ENCODE results near the gene AATK.

AATK gene

DNA sequence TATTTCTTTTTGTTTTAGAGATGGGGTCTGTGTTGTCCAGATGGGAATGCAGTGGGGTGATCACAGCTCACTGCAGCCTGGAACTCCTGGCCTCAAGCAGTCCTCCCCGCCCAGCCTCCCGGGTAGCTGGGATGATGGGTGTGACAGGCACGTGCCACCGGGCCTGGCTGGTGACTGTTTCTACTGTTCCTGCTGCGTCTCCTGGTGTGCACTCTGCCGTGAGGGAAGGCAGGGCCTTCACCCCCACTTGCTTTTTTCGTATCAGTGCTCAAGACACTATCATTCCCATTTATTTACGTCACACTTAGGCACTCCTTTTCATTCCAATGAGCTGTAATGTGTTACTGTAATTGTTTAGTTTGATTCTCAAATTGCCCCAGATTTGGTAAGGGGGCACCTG lies 26.0 kb downstream of the AATK start:
- DNase-seq: no peak

DNA sequence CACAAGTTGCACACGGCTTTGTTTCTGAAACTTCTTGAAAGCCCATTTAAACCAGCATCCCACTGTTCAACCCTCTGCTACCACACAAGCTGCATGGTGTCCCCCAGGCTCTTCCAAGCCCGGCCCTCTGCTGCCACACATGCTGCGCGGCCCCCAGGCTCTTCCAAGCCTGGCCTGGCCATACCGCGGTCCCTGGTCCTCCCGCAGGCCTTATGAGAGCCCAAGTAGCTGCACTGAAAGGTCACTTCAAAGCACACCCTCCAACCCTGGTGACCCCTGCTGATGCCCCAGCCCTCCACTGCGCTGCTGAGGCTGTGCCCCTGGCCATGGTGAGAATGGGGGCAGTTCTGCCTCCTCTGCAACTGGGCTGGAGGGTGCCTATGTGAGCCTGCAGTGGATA lies 26.6 kb downstream of the AATK start:
- DNase-seq: no peak

DNA sequence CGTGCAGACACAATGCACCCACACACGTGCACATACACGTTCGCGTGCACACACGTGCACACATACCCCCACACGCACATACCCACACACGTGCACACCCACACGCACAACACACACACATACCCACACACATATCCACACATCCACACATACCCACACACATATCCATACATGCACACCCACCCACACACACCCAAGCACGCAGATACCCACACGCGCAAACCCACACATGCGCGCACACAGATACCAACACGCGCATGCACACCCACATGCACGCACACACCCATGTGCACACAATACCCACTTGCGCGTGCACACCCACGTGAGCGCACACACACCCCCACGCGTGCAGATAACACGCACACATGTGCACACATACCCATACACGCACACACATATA lies 27.5 kb downstream of the AATK start:
- no peak for DNase-seq

DNA sequence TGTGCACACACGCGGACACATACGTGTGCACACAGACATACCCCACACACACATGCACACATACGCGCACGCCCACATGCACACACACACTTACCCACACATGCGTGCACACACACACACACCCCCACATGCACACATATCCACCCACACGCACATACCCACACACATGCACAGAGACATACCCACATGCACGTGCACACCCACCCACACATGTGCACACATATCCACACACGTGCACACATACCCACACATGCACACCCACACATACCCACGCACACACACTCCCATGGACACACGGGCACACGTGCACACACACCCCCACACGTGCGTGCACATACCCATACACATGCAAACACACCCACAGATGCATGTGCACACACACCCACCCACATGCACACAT lies 27.9 kb downstream of the AATK start:
- DNase-seq: no peak

DNA sequence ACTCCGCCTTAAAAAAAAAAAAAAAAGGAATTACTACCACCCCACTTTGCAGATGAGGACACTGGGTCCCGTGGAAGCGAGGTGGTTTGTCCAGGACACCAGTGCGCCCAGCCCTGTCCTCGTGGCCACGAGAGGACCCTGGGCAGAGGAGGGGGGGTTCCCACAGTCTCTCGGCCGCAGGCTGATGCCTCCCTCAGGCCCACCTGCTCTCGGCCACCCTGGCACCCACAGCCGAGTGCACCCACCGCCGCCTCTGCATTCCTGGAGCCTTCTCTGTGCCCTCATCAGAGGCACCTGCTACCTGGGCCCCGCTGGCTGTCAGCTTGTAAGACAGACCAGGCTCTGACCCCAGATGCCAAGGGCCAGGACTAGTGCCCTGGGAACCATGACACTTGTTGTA lies 28.8 kb downstream of the AATK start:
- no peak for DNase-seq

DNA sequence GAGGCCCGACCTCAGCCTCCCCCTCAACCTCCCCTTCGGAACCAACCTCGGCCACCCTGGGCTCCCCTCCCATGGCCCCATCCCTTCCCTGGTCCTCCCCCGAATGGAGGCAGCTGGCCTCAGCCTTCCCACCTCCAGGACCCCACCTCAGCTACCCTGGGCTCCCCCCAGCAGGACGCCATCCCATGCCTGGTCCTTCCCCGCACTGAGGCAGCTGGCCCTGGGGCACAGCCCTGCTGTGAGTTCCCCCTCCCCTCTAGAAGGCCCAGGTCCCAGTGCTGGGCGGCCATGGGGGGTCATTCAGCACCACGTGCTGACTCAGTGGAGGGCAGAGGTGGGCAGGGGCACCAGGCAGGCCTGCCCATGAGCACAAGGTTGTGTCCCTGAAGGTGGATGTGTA lies 29.7 kb downstream of the AATK start:
- DNase-seq: no peak

DNA sequence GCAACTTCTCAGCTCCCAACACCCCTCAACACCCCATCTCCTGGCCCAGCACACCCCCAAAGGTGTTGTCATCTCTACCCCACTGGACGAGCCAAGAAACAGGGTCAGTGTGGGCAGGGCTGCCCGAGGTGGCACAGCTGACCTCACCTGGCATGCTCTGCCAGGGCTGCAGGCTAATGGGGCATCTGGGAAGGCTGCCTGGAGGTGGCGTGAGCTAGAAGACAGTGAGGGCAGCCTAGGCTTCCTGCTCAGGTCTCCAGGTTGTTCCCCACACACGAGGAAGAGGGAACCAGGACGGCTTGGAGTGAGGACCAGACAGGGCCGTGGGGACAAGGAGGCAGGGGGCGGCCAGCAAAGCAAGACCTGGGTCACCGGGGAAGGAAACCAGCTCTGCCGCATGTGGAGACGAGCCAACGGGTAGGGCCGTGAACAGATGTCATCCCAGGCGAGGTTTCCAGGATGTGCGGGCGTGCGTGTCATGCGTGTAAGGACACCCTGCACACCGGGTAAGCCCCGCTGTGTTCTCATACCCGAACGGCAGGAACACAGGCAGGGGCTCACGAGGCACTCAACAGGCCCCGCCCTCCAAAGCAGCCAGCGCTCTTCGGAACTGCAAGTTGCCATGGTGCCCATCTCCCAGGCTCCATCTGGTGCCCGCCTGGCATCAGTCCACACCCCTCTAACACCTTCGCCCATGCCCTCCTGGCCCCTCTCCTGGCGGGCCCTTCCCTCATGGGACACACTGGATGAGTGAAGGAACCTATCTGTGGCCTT lies 30.3 kb downstream of the AATK start:
- peak; percentile 93 for DNase-seq

DNA sequence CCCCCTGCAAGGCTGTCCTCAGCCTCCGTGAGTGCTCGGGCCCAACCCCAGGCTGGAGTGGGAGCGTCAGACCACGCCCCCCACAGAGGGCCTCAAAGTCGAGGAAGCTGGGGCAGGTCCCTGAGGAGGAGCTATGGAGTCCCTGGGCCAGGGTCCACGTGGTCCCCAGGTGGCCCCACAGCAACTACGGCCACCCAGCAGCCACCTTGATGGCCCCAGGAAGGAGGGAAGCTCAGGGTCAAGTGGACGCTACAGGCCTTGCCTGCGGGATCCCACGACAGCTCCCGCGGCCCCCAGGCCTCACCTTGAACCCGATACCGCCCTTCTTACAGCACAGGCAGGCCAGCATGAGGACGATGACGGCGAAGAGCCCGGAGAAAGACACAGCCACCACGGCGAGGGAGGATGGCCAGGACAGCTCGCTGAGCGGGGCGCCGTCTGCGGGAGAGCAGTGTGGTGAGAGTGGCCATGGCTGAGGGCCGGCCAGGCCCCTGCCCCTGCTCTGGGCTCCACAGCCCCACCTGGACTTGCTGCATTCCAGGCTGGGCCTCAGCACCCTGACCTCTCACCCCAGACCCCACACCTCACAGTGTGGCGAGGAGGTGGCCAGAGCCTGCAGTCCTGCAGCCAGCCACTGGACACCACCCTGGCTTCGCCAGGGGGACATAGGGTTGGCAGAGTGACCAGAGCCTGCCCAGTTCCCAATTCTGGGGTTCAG lies 31.8 kb downstream of the AATK start:
- no peak for DNase-seq

DNA sequence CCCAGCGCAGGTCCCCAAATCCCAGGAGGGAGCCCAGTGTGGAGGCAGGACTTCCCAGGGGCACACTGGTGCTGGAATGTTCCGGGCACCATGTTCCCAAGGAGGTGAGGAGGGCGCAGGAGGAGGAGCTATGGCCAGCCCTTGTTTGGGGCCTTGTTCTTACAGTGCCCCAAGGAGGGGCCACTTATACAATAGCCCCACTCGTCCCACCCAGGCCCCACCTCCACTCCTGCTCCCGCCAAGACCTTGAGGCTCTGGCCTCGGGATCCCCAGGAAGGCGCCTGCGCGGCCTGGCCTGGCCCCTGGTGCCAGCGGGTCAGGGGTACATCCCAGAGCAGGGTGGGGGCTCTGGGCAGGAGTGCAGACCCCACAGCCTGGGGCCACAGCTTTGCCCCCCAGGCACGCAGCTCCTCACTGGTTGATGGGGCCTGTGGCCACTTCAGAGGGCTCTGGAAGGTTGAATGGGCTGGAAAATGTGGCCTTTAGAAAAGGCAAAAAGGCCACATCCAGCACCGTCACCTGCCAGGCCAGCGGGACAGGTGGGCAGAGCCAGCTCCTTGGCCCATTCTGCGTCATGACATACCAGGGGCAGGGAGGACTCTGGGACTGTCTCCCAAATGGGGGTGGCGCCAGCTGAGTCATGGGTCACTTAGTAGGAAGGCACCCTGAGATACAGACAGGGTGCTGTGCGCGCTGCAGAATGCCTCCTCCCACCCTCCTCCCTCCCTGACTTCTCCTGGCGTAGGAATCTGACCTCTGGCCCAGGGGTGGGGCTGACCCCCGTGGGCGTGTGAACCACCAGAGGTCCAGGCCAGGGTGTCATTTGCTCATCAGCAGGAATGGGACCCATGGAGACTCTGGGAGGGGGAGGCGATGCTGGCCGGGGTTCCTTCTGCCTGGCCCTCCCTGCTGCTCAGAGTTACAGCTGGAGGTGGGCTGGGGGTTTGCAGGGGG lies 33.0 kb downstream of the AATK start:
- DNase-seq: no peak

DNA sequence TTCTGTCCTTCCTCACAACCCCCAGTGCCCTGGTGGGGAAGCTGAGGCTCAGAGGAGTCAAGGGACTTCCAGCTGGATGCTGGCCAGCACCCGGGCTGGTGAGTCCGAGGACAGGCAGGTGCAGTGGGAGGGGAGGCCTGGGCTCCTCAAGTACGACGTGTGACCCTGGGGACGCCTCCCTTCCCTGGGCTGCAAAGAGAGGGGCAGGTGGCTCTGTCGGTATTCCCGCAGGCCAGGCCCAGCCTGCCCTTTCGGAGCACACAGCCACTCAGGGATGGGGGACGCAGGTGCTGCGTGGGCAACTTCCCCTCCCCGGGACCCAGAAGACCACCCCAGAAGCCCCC lies 33.9 kb downstream of the AATK start:
- no peak for DNase-seq

DNA sequence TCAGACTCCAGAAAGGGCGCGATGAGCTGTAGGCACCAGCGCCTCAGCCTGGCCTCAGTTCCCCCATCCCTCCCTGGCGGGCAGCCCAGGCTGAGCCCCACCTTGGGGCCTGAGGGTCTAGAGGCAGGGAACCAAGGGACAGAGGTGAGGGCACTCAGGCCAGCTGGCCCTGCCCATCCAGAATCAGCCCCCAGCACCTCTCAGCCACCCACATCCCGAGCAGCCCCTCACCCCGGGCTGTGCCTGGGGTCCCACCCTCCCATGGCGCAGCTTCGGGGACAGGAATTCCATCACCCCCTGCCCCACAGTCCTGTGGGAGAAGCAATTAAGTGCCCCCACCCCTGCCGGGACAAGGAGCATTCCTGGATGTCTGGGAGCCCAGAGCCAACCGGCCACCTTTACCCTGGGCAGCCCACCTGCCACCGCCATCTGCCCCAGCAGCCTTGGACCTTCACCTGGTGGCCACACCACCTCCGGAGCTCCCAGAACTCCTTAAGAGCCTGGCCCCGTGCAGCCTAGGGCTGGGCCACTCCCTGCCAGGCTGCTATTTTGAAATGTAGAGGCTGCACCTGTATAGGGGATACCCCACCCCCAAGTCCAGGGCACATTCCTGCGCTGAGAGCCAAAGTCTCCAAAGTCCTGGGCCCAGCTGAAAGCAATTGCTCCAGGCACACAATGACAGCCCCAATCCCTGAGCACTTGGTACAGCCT lies 34.4 kb downstream of the AATK start:
- no peak for DNase-seq

DNA sequence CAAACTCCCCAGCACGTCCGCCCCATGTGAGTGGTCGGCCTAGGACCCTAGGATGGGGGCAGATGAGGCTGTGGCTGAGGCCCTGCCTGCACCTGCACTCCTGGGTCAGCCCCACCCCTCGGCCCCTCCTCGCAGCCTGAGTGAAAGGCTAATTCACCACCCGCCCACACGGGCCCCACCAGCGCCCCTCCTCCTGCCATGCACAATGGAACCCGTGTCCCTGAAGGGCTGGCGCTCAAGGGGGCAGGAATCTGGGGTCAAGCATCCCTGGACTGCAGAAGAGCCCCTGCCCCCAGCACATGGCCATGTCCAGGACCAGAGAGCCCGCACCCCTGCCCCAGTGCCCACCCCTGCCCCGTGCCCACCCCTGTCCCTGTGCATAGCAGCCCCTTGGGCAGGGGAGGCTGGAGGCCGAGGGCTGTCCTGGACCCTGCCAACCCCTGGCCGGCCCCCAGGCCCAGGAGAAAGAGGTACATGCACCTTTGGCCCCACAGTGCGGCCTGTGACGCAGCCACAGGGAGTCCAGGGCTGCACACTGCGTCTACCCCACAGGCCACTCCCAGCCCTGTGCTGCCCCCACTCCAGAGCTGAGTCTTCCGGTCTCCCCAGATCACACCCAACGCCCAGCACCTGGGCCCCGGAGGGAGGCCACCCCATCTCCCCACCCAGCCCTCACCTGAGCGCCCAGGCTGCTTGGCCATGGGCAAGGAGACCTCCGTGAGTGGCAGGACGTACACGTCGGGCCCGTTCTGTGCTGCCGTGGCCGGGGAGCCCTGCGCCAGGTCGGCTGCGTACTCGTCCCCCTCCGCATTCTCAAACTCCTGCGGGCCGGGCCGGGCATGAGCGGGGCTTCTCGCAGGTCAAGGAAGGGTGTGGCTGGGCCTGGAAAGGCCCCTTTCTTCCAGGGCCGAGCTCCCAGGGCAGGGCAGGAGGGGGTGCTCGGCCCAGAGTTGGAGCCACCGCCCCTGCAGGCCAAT lies 35.3 kb downstream of the AATK start:
- no peak for DNase-seq

DNA sequence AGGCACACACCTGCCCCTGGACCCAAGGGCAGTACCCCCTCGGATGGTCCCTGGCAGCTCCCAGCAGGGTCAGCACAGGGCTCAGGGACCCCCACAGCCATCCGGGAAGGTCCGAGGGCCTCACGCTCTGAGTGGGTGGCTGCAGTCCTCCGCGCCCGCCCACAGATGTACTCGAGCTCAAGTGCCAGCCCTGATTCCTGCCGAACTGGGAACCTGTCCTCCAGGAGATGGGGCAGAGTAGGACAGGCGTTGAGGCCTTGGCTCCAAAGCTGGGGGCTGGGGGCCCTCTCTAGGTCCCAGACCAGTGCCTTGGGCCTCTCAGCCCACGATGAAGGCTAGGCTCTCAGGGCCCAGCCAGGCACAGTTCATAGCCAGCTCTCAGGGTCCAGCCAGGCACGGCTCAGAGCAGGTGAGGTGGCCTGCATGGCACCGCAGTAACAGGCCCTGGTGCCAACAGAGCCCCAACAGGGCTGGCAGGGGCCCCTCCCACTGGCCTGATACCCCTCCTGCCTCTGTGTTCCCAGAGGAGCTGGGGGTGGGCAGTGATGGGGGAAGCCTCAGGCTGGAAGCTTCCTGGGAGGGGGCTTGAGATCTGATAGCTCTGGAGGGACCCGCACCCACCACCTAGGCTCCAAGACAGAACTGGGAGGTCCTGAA lies 36.2 kb downstream of the AATK start:
- no peak for DNase-seq

DNA sequence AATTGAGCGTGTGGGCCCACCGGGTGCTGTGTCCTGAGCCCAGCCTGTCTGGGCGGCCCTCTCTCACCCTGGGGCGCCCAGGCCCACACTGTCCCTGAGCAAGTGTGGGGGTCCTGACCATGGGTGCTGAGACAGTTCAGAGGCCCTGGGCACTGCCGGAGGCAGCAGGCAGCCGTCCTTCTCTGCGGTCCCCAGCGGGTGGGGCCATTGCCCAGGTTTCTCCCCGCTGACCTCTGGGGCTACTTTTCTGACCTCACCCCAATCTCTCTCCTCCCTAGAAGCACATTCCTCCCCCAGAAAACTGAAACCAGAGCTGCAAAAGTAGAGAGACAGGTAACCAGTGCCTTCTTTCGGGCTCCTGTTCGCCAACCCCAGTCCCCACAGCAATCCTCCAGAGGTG lies 36.7 kb downstream of the AATK start:
- no peak for DNase-seq

DNA sequence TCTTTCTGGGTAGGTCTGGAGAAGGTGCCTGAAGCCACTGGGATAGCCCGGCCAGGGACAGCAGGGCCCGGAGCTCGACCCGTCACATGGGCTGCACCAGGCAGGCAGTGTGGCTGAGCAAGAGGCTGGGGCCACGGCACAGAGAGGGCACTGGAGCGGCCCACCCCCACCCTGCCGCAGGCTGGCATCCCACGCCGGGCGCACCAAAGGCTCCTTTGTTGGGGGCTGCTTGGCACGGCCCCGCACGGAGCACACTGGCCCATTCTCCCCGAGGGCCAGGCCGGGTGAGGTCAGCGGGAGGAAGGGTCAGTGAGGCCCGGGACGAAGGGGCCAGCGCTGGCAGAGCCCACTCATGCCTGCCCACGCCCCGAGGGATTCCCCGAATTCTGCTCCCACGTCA lies 37.2 kb downstream of the AATK start:
- no peak for DNase-seq

DNA sequence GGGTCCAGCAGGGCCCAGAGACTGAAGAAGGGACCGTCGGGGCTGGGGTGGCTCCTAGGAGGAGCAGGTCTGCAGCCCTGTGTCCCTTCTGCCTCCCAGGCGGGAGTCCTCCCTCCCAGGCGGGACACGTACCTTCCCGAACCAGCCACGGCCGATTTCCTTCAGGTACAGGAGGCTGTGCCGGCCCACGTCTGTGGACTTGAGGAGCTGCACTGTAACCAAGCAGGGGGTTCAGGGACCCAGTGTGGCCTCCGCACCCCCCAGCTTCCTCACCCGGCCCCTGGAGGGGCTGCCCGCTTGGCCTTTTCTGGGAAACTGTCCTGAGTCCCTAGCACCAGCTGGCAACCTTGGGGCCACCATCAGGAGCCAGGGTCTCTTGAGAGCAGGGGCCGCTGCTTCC lies 37.7 kb downstream of the AATK start:
- DNase-seq: no peak

DNA sequence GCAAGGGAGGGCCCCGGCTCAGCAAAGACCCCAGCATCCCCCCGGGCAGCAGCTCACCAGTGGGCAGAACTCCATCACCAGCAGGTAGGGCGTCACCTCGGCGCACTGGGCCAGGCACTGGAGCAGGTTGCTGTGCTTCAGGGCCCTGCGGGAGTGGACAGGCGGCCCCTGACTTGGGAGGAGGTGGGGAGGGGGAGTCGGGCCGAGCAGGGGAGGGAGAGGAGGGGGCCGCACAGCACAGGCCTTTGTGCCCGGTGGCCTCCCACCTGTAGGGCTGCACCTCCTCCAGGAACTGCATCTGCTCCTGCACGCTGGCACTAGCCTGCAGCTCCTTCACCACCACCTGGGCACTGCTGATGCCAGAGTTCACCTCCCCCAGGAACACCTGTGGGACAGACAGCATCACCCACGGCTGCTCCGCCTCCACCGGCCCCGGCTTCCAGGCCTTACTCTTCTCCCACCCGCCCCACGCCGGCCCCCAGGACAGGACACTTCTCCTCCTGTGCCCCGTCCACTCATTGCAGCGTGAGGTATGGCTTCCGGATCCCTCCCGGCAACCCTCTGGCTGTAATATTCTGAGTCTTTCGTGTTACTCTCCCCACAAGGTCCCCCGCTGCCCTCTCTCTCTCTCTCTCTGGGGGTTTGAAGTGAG lies 38.4 kb downstream of the AATK start:
- DNase-seq: no peak

DNA sequence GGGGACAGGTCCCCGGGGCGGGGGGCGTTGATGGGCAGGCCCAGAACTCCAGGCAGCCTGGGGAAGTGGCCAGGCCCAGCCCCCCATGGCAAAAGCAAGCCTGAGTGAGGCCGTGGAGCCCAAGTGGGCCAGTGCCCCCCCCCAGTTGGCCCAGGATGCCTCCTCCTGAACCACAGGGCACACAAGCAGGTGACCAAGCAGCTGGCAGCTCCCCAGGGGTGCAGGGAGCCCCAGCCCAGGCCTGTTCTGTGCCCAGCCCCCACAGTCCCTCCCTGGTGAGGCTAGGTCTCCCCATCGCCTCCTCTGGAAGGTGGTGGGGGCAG lies 38.9 kb downstream of the AATK start:
- no peak for DNase-seq

DNA sequence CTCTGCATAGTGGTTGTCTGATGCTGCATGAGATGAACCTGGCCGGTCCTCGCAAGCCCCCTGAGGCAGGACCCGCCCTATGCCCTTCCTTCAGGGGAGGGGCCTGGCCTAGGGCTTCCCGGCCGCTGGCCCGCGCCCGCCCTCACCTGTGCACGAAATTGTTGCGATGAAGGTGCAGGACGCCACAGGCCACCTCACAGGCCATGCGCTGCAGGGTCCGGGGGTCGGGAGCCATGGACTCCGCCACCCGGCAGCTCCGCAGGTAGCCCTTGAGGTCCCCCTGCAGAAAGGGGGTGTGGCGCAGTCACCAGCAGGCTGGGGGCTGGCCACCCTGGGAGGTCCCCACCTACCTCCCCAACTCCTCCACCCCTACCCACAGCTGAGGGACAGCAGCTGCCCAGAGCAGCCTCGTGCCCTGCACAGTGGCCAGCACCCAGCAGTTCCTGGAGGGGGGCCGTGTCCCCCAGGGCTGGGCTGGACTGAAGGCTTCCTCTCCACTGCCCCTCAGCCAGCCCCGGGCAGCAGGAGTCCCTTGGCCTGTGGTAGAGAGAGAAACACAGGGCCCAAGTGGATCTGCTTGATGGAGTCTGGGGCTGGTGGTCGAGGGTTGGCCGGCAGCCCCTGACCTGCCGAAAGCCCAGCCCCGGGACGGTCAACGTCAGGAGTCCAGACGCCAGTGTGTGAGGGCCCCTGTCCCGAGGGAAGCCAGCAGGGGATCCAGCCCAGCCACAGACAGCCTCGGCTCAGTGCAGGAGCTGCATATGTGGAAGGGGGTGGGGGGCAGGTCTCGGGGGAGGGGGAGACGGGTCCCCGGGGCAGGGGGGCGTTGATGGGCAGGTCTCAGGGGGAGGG lies 39.5 kb downstream of the AATK start:
- no peak for DNase-seq

DNA sequence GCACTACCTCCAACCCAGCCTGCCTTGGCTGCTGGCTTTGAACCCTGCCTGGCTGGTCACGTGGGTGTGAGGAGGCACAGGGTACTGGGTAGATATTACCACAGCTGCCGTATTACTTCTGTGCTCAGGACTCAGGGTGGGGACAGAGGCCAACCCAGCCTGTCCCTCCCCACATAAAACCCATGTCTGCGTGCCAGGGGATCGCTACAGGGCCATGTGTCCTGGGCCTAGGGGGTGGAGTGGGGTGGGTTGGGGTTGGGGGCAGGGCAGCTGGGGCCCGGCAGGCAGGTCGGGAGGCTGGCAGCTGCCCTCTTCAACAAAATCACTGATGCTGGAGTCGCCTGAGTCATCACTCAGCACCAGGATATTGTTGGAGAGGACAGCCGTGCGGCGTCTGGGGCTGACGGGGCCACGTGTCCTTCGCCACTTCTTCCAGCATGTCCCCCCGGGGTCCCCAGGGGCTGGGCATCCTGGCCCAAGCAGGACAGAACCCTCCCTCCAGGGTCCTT lies 40.4 kb downstream of the AATK start:
- DNase-seq: no peak
